ENCODE measurements around the gene POU2AF2. TPM values are rescaled to one million over a fixed set of nuclear protein-coding genes. Genes with fewer than 3 reads are reported as not detected.

The POU2AF2 gene
- total RNA-seq, 1 experiment from 2014 or later: not detected

DNA sequence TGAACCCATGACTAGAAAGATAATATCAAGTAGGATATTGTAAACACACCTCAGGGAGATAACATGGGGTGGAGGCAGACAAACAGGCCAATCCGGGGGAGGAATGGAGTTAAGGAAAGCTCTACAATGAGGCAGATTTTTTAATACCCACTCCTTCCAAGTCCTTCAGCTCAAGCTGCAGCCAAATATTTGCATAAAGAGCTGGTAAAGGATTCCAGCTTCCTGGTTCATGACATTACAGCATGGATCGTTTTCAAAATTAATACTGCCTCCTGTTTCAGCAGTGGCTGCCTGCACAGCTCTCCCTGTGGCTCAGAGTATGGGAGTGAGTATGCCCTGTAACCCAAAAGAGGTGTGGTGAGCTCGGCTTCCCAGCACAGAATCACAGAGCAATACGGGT lies 57.9 kb downstream of the POU2AF2 start:
- WGBS (ENCODE audit: extremely low coverage, insufficient read length, low lambda C conversion rate): no CpG with 5 or more reads among the region's 4 CpGs
- peaks cover 6% of the 10 kb centered on the region; the same call in 1 of the 2 replicates for H3K4me1 ChIP-seq (ENCODE audit: insufficient read depth, low read length)
- TF ChIP-seq, protein P1, sequence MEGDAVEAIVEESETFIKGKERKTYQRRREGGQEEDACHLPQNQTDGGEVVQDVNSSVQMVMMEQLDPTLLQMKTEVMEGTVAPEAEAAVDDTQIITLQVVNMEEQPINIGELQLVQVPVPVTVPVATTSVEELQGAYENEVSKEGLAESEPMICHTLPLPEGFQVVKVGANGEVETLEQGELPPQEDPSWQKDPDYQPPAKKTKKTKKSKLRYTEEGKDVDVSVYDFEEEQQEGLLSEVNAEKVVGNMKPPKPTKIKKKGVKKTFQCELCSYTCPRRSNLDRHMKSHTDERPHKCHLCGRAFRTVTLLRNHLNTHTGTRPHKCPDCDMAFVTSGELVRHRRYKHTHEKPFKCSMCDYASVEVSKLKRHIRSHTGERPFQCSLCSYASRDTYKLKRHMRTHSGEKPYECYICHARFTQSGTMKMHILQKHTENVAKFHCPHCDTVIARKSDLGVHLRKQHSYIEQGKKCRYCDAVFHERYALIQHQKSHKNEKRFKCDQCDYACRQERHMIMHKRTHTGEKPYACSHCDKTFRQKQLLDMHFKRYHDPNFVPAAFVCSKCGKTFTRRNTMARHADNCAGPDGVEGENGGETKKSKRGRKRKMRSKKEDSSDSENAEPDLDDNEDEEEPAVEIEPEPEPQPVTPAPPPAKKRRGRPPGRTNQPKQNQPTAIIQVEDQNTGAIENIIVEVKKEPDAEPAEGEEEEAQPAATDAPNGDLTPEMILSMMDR (conservative IDR thresholded peaks at IDR 0.05): no peak
- no peak overlapping the region for H2BK15ac ChIP-seq (ENCODE audit: low read depth, low read length)
- H3K23me2 ChIP-seq (ENCODE audit: insufficient read length, low read depth, low read length, poor library complexity, severe bottlenecking): peaks cover 13% of the 10 kb centered on the region
- no peak overlapping the region for H3K23ac ChIP-seq (ENCODE audit: insufficient read length, low read depth, low read length)
- DNase-seq: no peak
- no peak overlapping the region for H3K27ac ChIP-seq (ENCODE audit: insufficient read length, low read depth, low read length)
- H3T11ph ChIP-seq (ENCODE audit: low read length): no peak overlapping the region
- H2BK20ac ChIP-seq (ENCODE audit: low read depth, low read length, poor library complexity, severe bottlenecking): no peak overlapping the region
- H3K27me3 ChIP-seq (ENCODE audit: insufficient read depth, low read length): no peaks in the 10 kb centered on the region; the same call in 1 of the 2 replicates
- no peak overlapping the region for H2BK5ac ChIP-seq (ENCODE audit: insufficient read length, low read length)
- H3K9me3 Mint-ChIP-seq: no peaks in the 10 kb centered on the region
- H4K5ac ChIP-seq (ENCODE audit: insufficient read length, low read depth, low read length): no peak overlapping the region
- no peak overlapping the region for H3K9ac ChIP-seq (ENCODE audit: extremely low read depth, insufficient read length, low read length)
- H3K56ac ChIP-seq (ENCODE audit: insufficient read length, low read depth, low read length): no peak overlapping the region
- H3K4me3 Mint-ChIP-seq: no peak overlapping the region
- no peak overlapping the region for H3K27ac Mint-ChIP-seq
- H3K18ac ChIP-seq (ENCODE audit: insufficient read length, low read depth, low read length): no peak overlapping the region
- H2AFZ ChIP-seq (ENCODE audit: low read length): no peak overlapping the region
- H3K9me3 ChIP-seq (ENCODE audit: control insufficient read depth, low read depth, low read length): no peaks in the 10 kb centered on the region
- H2BK12ac ChIP-seq (ENCODE audit: insufficient read length, low read depth, low read length): no peak overlapping the region
- H3K79me2 ChIP-seq (ENCODE audit: insufficient read depth, low read length): no peaks in the 10 kb centered on the region
- H3K4me2 ChIP-seq (ENCODE audit: insufficient read depth, insufficient read length, low read length): no peak overlapping the region
- no peak overlapping the region for H4K91ac ChIP-seq (ENCODE audit: insufficient read length, low read depth, low read length)
- H3K36me3 Mint-ChIP-seq (ENCODE audit: insufficient read depth in 1 of 3, low read depth in 3 of 3): no peaks in the 10 kb centered on the region; a peak in 1 of 7 replicates
- no peak overlapping the region for H4K8ac ChIP-seq (replicated peaks; ENCODE audit: insufficient read length, low read depth, low read length)
- H2AK5ac ChIP-seq (ENCODE audit: insufficient read length, low read length): no peak overlapping the region
- H3K4me1 Mint-ChIP-seq: peaks cover 15 to 31% of the 10 kb centered on the region in 2 experiments
- no peak overlapping the region for H3K4ac ChIP-seq (ENCODE audit: low read depth, low read length)
- no peaks in the 10 kb centered on the region for H4K20me1 ChIP-seq (ENCODE audit: control insufficient read depth, insufficient read depth, insufficient read length)
- H2BK120ac ChIP-seq (ENCODE audit: low read depth, low read length, poor library complexity, severe bottlenecking): no peak overlapping the region
- H3K79me1 ChIP-seq (ENCODE audit: insufficient read depth, low read depth, low read length, poor library complexity, severe bottlenecking): no peaks in the 10 kb centered on the region
- peaks cover 30% of the 10 kb centered on the region for H3K27me3 Mint-ChIP-seq (ENCODE audit: low read depth)
- no peak overlapping the region for H3K14ac ChIP-seq (ENCODE audit: insufficient read depth, low read length)

Measured in H9 (cell line).